GM23248 (cell line): ENCODE results near the gene ALOX15.

Source experiments
- EZH2 ChIP-seq: fragments of 200-600 bp; sonication (generic); IDR thresholded peaks from 2 replicates; pipeline ENCODE4 v1.6.1; 2018; ENCODE audit warnings: antibody characterized with exemption, mild to moderate bottlenecking; ENCODE audit not compliant: insufficient read depth, poor library complexity, severe bottlenecking
- EZH2phosphoT487 ChIP-seq: fragments of 200-600 bp; sonication (generic); IDR thresholded peaks from 2 replicates; pipeline ENCODE4 v1.6.1; 2018; ENCODE audit warnings: antibody characterized with exemption, moderate library complexity, mild to moderate bottlenecking, low read depth; ENCODE audit not compliant: insufficient read depth

GRCh38 chr17:4583782-4584100 lies 57.7 kb downstream of the ALOX15 start:
- no peak for TF ChIP-seq EZH2phosphoT487
- peak; percentile 84 for TF ChIP-seq EZH2
